ENCODE measurements around the gene RAB9A. TPM values are rescaled to one million over a fixed set of nuclear protein-coding genes. Genes with fewer than 3 reads are reported as not detected.
"Not testable (repeated sequence)": the region's sequence is repeated elsewhere in the genome, so short reads cannot be mapped to it uniquely, and the experiment has no call there.

RAB9A gene, protein sequence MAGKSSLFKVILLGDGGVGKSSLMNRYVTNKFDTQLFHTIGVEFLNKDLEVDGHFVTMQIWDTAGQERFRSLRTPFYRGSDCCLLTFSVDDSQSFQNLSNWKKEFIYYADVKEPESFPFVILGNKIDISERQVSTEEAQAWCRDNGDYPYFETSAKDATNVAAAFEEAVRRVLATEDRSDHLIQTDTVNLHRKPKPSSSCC
- total RNA-seq (2021) (18.9 to 26.3 TPM (median 20.7 TPM) in 3 replicates), Bru-seq, nascent RNA (percentile 84 among the genes with signal in this experiment)
- long read RNA-seq, experiment 1, transcript RAB9A-202 (3 exons, 2,039 nt): major isoform, 38 of 65 reads
- long read RNA-seq, experiment 1, transcript RAB9A-203 (2 exons, 737 nt): minor isoform, 22 of 65 reads
- long read RNA-seq, experiment 1, partial matches to known transcripts: 1 of 65 reads
- long read RNA-seq, experiment 1, other reads (novel, unspliced or antisense): 4 of 65 reads
- long read RNA-seq, experiment 2, transcript RAB9A-203 (2 exons, 737 nt): major isoform, 21 of 43 reads
- long read RNA-seq, experiment 2, transcript RAB9A-202 (3 exons, 2,039 nt): minor isoform, 12 of 43 reads
- long read RNA-seq, experiment 2, partial matches to known transcripts: 5 of 43 reads
- long read RNA-seq, experiment 2, other reads (novel, unspliced or antisense): 2 of 43 reads
- long read RNA-seq, experiment 3, transcript RAB9A-202 (3 exons, 2,039 nt): major isoform, 101 of 138 reads
- long read RNA-seq, experiment 3, transcript RAB9A-203 (2 exons, 737 nt): minor isoform, 32 of 138 reads
- long read RNA-seq, experiment 3, partial matches to known transcripts: 0 of 138 reads
- long read RNA-seq, experiment 3, other reads (novel, unspliced or antisense): 3 of 138 reads

DNA sequence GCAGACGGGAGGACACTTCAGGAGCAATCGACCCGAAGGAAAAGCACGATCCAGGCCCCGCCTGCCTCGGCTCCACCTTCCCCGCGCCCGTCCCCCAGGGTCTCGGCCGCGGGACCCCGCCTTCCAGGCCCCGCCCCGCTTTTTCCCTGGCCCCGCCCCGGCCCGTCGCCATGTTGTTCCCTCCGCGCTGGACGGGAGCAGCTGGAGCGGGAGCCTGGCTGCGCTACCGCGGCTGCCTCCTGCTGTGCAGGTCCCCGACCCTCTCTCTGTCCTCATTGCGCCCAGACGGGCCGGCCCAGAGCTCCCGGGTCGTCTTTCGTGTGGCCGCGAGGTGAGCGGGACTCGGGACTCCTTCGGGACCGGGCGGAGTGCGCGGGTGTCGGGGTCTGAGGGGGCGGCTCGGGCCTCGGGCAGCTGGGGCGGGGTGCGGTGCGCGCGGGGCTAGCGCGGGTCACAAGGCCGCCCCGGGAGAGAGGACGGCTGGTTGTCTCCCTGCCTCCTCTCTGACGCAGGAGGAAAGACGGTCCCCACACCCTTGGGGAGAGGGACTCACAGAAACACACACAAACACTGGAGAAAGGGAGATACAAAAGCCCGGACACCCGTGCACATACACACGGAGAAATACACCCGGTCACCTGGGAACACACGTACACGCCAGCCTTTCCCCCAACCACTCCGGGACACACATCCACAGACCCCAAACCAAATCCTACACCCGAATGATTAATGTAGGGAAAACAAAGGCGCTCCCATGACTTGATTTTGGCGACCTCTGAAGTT, at the start of gene RAB9A:
Gene RAB9A (plus strand): TSS at position 171 of the 783 bp plus-strand sequence. CDS start 19,619 bp downstream, outside the sequence.
- POLR2A ChIA-PET: interaction anchor here (0.6 to 2.6 kb wide), 2 partner anchors 45 to 46 kb away, joined by 5 to 12 read pairs; partner anchors contain the start of genes OFD1 and TRAPPC2

DNA sequence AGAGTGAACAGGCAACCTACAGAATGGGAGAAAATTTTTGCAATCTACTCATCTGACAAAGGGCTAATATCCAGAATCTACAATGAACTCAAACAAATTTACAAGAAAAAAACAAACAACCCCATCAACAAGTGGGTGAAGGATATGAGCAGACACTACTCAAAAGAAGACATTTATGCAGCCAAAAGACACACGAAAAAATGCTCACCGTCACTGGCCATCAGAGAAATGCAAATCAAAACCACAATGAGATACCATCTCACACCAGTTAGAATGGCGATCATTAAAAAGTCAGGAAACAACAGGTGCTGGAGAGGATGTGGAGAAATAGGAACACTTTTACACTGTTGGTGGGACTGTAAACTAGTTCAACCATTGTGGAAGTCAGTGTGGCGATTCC, 47.2 kb upstream of the RAB9A start:
- POLR2A ChIA-PET; CTCF ChIA-PET; DNase-seq (ENCODE audit: low spot score); H3K4me3 Mint-ChIP-seq; H3K27ac Mint-ChIP-seq; H3K27me3 Mint-ChIP-seq (ENCODE audit: low read depth); ATAC-seq; H3K4me1 Mint-ChIP-seq: not testable (repeated sequence)
- H3K9me3 Mint-ChIP-seq: peaks cover 19% of the 10 kb centered on the region
- H3K36me3 Mint-ChIP-seq: peaks cover 13% of the 10 kb centered on the region

More for the DNA sequence above, at the start of gene RAB9A:
- CTCF ChIA-PET: no interaction called here
- peaks cover 32% of the 10 kb centered on the region for H3K4me1 Mint-ChIP-seq
- TF ChIP-seq, protein P1, sequence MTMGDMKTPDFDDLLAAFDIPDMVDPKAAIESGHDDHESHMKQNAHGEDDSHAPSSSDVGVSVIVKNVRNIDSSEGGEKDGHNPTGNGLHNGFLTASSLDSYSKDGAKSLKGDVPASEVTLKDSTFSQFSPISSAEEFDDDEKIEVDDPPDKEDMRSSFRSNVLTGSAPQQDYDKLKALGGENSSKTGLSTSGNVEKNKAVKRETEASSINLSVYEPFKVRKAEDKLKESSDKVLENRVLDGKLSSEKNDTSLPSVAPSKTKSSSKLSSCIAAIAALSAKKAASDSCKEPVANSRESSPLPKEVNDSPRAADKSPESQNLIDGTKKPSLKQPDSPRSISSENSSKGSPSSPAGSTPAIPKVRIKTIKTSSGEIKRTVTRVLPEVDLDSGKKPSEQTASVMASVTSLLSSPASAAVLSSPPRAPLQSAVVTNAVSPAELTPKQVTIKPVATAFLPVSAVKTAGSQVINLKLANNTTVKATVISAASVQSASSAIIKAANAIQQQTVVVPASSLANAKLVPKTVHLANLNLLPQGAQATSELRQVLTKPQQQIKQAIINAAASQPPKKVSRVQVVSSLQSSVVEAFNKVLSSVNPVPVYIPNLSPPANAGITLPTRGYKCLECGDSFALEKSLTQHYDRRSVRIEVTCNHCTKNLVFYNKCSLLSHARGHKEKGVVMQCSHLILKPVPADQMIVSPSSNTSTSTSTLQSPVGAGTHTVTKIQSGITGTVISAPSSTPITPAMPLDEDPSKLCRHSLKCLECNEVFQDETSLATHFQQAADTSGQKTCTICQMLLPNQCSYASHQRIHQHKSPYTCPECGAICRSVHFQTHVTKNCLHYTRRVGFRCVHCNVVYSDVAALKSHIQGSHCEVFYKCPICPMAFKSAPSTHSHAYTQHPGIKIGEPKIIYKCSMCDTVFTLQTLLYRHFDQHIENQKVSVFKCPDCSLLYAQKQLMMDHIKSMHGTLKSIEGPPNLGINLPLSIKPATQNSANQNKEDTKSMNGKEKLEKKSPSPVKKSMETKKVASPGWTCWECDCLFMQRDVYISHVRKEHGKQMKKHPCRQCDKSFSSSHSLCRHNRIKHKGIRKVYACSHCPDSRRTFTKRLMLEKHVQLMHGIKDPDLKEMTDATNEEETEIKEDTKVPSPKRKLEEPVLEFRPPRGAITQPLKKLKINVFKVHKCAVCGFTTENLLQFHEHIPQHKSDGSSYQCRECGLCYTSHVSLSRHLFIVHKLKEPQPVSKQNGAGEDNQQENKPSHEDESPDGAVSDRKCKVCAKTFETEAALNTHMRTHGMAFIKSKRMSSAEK (CRISPR knock-in tag; IDR thresholded peaks at IDR 0.05; ENCODE audit: borderline replicate concordance): no peak
- TF ChIP-seq, protein P2, sequence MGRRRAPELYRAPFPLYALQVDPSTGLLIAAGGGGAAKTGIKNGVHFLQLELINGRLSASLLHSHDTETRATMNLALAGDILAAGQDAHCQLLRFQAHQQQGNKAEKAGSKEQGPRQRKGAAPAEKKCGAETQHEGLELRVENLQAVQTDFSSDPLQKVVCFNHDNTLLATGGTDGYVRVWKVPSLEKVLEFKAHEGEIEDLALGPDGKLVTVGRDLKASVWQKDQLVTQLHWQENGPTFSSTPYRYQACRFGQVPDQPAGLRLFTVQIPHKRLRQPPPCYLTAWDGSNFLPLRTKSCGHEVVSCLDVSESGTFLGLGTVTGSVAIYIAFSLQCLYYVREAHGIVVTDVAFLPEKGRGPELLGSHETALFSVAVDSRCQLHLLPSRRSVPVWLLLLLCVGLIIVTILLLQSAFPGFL (CRISPR knock-in tag; IDR thresholded peaks at IDR 0.05; ENCODE audit: borderline replicate concordance): no peak
- TF ChIP-seq SMAD3 (CRISPR knock-in tag; IDR thresholded peaks at IDR 0.05; ENCODE audit: borderline replicate concordance): no peak
- TF ChIP-seq, protein P3, sequence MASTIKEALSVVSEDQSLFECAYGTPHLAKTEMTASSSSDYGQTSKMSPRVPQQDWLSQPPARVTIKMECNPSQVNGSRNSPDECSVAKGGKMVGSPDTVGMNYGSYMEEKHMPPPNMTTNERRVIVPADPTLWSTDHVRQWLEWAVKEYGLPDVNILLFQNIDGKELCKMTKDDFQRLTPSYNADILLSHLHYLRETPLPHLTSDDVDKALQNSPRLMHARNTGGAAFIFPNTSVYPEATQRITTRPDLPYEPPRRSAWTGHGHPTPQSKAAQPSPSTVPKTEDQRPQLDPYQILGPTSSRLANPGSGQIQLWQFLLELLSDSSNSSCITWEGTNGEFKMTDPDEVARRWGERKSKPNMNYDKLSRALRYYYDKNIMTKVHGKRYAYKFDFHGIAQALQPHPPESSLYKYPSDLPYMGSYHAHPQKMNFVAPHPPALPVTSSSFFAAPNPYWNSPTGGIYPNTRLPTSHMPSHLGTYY (CRISPR knock-in tag; IDR thresholded peaks at IDR 0.05): no peak
- no peak for TF ChIP-seq ZNF138 (CRISPR knock-in tag; conservative IDR thresholded peaks at IDR 0.05)
- TF ChIP-seq ZBTB21 (CRISPR knock-in tag; IDR thresholded peaks at IDR 0.05; ENCODE audit: borderline replicate concordance): no peak
- TF ChIP-seq MXD4 (CRISPR knock-in tag; IDR thresholded peaks at IDR 0.05; ENCODE audit: borderline replicate concordance): no peak
- TF ChIP-seq FOXK1 (CRISPR knock-in tag; IDR thresholded peaks at IDR 0.05): peak; percentile 48; the same call in 1 of the 2 replicates
- 0 out of 2 replicates have a peak, but pooled peaks have one; percentile 26 for TF ChIP-seq MYBL2 (CRISPR knock-in tag; IDR thresholded peaks at IDR 0.05)
- peak; percentile 71 for TF ChIP-seq SP1 (CRISPR knock-in tag; conservative IDR thresholded peaks at IDR 0.05)
- TF ChIP-seq, protein P4, sequence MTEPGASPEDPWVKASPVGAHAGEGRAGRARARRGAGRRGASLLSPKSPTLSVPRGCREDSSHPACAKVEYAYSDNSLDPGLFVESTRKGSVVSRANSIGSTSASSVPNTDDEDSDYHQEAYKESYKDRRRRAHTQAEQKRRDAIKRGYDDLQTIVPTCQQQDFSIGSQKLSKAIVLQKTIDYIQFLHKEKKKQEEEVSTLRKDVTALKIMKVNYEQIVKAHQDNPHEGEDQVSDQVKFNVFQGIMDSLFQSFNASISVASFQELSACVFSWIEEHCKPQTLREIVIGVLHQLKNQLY (CRISPR knock-in tag; IDR thresholded peaks at IDR 0.05): no peak
- TF ChIP-seq ZNF317 (CRISPR knock-in tag; IDR thresholded peaks at IDR 0.05; ENCODE audit: borderline replicate concordance, low read depth): 0 out of 2 replicates have a peak, but pooled peaks have one; percentile 24
- peak; percentile 38; the same call in 1 of the 2 replicates for TF ChIP-seq ZNF423 (CRISPR knock-in tag; IDR thresholded peaks at IDR 0.05)
- DNase-seq (ENCODE audit: low spot score): peak; percentile 84
- peaks cover 19% of the 10 kb centered on the region for H3K27me3 Mint-ChIP-seq (ENCODE audit: low read depth)
- peak; percentile 94 for ATAC-seq
- H3K36me3 Mint-ChIP-seq: no peaks in the 10 kb centered on the region
- H3K4me3 Mint-ChIP-seq: peak within 1 kb of the TSS; percentile 87
- no peak within 1 kb of the TSS for H3K27ac Mint-ChIP-seq
- H3K9me3 Mint-ChIP-seq: no peaks in the 10 kb centered on the region
